Upper lobe of left lung (tissue), 4 donors: Measurements from ENCODE around the gene NSD1.

Source experiments
- CTCF ChIP-seq, 6 experiments: fragments of 450-650 bp in 4 of 6; fragments of 200-600 bp in 2 of 6; sonication (generic) in 2 of 6; IDR thresholded peaks; one replicate each; pipeline ENCODE4 v1.5.1; 2016 to 2019; ENCODE audit warnings: antibody characterized with exemption in 6 of 6
- POLR2A ChIP-seq, 4 donors: fragments of 450-650 bp; IDR thresholded peaks; one replicate each; pipeline ENCODE4 v1.5.1; 2016 to 2017; ENCODE audit warnings: antibody characterized with exemption in 4 of 4, mild to moderate bottlenecking in 2 of 4
- POLR2AphosphoS5 ChIP-seq, 2 donors: sonication (generic); formaldehyde crosslinking; IDR thresholded peaks; one replicate each; pipeline ENCODE4 v1.5.1; 2017; ENCODE audit warnings: antibody characterized with exemption in 2 of 2

DNA sequence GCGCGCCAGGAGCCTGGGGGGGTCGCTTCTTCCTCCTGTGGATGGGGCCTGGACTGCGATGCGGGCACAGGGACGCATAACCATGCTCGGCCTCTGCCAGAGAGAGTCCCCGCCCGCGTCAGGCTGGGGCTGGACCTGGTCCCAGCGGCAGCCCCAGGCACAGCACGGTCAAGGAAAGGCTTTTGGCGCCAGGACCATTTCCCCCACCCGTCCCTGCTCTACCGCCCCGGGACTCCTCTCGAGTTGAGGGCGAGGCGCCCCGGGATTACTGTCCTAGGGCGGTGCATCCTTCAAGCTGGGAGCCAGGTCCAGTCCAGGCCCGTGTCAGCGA lies 177.8 kb downstream of the NSD1 start:
- TF ChIP-seq CTCF (IDR thresholded peaks at IDR 0.05) (no peak), POLR2AphosphoS5 (IDR thresholded peaks at IDR 0.05) (no peak), POLR2A (IDR thresholded peaks at IDR 0.05) (no peak)
